CD4-positive, alpha-beta T cell treated with Interleukin-17A for 4 hours (primary cell): Measurements from ENCODE around the gene C5AR1.
"Not testable (repeated sequence)": the region's sequence is repeated elsewhere in the genome, so short reads cannot be mapped to it uniquely, and the experiment has no call there.

Experiments used
- DNase-seq: peaks from one replicate; pipeline ENCODE4 v3.0.0-alpha.2; 2020; ENCODE audit warnings: mixed read lengths

Gene C5AR1

DNA sequence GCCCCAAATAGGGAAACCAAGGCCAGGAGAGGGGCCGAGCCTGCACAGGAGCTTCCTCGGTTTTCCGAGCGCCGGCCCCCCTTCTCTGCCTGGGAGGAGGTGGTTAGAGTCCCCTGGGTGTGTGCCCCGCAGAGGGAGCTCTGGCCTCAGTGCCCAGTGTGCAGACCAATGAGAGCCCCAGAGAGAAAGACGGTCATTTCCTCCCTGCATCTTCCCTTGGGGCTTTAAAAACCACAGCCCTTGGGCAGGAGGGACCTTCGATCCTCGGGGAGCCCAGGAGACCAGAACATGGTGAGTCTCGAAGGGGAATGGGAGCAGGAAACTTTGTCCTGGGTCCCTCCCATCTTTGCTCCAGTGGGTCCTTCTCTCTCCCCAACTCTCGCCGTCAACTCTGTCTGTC is at the start of gene C5AR1:
Gene C5AR1 (plus strand): TSS at position 254 of the 400 bp plus-strand sequence. CDS start 35 bp downstream, at position 289.
- DNase-seq: no peak

DNA sequence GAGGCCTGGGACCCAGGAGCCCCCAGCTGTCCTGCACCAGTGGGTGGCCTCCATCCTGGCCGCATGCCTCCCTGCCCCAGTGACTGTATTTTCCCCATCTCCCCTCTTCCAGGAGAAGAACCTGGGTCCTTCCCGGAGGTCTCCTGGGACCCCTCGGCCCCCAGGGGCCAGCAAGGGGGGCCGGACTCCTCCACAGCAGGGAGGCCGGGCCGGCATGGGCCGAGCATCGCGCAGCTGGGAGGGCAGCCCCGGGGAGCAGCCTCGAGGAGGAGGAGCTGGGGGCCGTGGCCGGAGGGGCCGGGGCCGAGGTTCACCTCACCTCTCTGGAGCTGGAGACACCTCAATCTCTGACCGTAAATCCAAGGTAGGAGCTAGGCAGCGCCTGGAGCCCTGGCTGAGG is 49.2 kb upstream of the C5AR1 start:
- no peak for DNase-seq

- DNase-seq: not testable (repeated sequence)
Measured at GRCh38 chr19:47261946-47262793, 47.5 kb upstream of the C5AR1 start.

DNA sequence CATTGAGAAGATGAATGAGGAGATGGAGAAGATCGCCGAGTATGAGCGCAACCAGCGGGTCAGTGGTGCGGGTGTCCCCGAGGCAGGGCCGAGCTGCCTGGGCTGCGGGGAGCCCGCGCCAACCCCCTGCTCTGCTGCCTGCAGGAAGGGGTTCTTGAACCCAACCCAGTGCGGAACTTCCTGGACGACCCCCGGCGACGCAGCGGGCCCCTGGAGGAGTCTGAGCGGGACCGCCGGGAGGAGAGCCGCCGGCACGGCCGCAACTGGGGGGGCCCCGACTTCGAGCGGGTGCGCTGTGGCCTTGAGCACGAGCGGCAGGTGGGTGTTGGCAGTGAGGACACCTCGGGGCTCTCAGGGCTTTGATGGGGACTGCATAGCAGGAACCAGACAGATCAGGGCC is 45.0 kb upstream of the C5AR1 start:
- no peak for DNase-seq

DNA sequence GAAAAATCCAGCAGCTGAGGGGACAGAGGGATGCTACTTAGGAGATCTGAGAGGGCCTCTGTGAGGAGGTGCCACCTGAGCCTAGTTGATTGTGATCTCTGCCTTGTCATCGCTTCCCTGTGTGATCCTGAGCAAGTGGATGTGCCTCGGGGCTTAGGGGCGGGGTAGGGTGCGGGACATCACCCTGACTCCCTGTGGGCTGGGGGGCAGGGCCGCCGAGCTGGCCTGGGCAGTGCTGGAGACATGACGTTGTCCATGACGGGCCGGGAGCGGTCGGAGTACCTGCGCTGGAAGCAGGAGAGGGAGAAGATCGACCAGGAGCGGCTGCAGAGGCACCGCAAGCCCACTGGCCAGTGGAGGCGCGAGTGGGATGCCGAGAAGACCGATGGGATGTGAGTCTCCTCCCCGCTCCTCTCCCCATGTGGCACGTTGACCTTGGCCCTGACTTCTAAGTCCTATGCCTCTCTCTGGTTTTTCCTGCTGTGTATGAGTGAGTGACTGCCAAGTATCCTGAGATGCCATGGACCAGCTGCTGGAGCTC is 43.2 kb upstream of the C5AR1 start:
- no peak for DNase-seq

- no peak for DNase-seq
Measured at GRCh38 chr19:47267350-47267759, 42.3 kb upstream of the C5AR1 start.

DNA sequence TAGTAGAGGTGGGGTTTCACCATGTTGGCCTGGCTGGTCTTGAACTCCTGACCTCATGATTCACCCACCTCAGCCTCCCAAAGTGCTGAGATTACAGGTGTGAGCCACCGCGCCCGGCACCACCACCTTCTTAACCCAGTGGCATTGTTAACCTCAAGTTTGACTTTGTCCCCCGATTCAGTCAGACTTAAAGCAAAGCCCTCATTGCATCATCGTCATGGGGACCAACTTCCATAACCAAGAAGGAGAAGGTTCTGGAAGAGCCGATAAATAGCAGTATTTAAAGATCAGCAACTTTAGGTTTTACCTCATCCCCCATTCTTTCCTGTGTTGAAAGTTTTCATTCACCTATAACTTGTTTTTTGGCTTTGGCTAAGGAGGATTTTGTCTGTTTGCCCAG is 41.6 kb upstream of the C5AR1 start:
- no peak for DNase-seq

GRCh38 chr19:47269596-47269995 is 40.1 kb upstream of the C5AR1 start:
- DNase-seq: no peak

GRCh38 chr19:47270408-47270807 is 39.3 kb upstream of the C5AR1 start:
- no peak for DNase-seq

DNA sequence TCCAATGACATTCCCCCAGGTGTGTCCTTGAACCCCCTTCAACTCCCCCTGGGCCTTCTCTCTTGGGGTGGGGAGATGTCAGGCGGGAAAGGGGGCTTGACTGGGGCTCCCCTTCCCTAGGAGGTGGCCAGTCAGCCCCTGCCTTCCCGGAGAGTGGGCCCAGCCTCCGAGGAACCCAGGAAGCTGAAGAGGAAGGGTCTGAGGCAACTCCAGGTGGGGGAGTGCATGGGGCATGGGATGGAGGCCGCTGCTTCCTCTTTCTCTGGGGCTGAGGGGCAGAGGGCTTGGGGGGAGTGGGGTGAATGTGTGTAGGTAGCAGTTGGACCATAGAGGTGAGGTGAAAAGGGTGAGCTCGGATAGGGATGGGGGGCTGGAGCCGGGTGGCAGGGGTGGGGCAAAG is 37.7 kb upstream of the C5AR1 start:
- DNase-seq: no peak

DNA sequence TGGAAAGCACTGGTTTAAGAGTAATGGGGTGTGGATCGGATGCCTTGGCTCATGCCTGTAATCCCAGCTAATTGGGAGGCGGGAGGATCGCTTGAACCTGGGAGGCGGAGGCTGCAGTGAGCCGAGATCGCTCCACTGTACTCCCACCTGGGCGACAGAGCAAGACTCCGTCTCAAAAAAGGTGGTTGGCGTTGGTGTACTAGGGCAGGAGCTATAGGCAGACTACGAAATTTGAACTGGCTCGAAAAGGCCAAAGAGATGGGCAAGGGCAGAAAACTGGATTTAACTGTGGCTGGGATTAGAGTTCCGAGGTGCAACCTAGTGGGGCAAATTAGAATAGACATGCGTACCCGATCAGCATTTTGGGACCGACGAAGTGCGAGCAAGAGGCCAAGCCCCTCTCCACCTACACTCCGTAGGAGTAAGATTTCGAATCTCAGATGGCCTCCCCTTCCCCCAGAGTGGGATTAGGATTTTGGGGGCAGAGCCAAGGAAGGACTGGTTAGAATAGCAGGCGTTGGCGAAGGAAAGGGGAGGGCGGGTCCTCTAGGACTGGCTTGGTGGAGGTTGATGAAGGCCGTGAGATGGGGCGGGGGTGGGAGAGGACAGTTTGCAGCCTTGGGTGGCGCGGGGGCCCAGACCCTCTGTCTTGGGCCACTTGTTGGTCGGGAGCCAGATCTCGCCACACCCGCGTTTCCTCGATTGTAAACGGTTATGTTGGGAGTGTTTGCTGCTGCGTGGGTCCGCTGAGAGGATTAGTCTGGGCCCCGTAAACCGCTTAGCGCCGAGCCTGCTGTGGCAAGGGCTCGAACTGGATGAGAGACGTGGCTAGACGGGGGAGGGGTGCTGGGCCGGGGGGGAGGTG is 37.0 kb upstream of the C5AR1 start:
- DNase-seq: peak; percentile 78

GRCh38 chr19:47273313-47274070 is 36.2 kb upstream of the C5AR1 start:
- peak; percentile 92 for DNase-seq

DNA sequence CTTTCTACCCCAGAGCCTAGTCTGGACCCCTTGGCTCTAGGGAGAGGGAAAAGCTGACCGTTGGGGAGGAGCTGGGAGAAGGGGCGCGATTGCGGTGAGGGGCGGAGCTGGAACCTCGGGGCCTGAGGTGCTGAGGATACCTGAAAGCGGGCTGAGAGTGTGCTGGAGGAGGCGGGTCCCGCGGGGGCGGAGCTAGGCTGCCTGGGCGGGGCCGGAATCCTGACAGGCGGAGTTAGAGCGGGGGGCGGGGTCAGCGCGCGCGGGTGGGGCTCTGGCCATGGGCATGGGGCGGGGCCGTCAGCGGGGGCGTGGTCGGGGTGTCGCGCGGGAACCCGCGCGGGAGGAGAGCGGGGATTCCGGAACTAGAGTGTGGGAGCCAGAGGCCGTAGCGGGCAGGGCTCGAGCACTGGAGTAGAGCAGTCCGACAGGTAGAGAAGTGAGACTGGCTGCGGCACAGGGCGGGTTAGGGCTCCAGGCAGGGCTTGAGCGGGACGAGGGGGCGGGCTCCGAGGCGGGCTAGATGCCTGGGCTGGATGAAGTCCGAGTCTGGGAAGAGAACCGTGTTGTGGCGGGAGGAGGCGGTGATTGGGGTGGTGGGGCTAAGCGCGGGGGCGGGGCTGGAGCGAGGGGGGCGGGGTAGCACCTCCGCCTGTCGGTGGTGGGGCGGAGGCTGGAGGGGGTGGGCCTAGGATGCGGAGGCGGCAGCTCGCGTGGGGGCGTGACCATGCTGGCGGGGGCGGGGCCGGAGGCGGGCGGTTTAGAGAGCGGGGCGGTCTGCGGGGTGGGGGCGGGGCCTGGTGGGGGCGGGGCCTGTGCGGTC is 35.4 kb upstream of the C5AR1 start, which contains the start of gene INAFM1:
Gene INAFM1 (plus strand): TSS at position 815 of the 820 bp plus-strand sequence. CDS start 35 bp downstream, outside the sequence.
- DNase-seq: peak; percentile 100

DNA sequence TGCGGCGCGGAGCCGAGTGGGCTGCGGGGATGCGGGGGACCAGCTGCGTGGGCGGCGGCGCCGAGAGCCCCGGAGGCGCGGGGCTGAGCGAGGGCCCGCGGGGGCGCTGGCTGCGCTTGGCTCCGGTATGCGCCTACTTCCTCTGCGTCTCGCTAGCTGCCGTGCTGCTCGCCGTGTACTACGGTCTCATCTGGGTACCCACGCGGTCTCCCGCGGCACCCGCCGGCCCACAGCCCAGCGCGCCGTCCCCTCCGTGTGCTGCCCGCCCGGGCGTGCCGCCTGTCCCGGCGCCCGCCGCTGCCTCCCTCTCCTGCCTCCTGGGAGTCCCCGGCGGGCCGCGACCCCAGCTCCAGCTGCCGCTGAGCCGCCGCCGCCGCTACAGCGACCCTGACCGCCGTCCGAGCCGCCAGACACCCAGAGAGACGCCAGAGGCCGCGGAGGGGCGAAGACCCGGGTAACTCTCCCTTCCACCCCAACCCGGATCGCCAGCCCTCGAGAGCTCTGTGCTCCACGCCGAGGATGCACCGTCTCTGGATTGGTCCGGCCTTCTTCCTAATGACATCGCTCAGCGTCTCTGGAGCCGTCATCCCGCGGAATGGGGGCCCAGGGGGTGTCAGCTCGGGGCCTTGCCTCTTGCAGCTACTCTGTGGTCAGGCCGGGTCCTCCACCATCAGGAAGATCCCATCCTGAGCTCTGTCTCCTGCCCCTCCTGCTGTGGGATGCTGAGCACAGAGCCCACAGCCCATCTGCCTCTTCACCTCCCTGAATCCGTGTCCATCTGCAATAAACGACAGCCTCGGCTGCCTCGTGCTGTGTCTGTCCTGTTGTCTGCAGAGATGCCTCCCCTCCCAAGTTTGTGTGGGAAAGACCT is 34.5 kb upstream of the C5AR1 start:
- DNase-seq: peak; percentile 16

GRCh38 chr19:47275791-47276461 is 33.7 kb upstream of the C5AR1 start:
- DNase-seq: no peak

DNA sequence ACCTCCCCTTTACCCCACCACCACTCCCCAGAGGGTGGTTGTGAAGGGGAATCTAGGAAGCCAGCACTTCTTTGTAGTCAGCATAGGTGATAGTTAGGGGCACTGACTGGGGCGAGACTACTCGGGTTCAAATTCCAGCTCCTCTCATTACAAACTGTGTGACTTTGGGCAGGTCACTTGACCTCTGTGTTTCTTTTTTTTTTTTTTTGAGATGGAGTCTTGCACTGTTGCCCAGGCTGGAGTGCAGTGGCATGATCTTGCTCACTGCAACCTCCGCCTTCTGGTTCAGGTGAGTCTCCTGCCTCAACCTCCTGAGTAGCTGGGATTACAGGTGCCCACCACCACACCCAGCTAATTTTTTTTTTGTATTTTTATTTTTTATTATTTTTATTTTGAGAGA is 33.1 kb upstream of the C5AR1 start:
- not testable (repeated sequence) for DNase-seq

DNA sequence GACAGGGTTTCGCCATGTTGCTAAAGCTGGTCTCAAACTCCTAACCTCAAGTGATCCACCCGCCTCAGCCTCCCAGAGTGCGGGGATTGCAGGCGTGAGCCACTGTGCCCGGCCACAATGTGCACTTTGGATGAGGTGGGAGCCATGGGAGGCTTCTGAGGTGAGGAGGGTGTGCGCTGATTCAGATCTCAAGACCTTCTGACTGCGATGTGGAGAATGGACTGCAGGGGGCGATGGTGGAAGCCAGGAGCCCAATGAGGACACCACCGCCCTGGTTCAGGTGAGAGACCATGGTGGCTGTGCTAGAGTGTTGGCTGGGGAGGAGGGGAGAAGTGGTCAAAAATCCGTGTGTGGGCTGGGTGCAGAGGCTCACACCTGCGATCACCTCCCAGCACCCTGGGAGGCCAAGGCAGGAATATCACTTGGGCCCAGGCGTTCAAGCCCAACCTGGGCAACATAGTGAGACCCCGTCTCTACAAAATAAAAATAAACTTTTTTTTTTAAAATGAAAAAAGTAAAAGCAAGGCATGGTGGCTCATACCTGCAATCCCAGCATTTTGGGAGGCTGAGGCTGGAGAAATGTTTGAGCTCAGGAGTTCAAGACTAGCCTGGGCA is 29.4 kb upstream of the C5AR1 start:
- DNase-seq: peak; percentile 65

GRCh38 chr19:47283405-47284059 is 26.1 kb upstream of the C5AR1 start:
- no peak for DNase-seq

DNA sequence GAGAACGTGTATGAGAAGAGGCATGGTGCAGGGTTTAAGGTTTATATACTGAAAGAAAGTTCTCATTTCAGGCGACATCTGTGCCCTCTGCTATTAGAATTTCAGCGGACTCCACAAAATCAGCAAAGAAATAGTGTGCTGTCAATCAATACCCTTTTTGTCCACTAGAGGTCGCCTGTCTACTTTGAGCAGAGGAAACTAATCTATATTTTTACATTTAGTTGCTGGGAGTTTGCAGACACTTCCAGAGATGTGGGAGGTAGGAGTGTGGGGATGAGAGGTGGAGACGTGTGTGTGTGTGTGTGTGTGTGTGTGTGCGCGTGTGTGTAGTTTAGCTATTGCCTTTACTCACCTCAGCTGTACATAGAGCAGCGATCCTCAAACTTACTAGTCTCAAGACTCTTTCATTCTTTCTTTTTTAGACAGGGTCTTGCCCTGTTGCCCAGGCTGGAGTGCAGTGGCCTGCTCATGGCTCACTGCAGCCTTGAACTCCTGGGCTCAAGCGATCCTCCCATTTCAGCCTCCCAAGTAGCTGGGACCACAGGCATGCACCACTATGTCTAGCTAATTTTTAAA is 25.2 kb upstream of the C5AR1 start:
- DNase-seq: peak; percentile 65
